Activated T-cell treated with anti-CD3 and anti-CD28 coated beads, Interleukin-2, amount 50 U/mL, for 24 hours (primary cell): ENCODE data around the gene TPM2.

Experiments
- DNase-seq: peaks from one replicate; pipeline ENCODE4 v3.0.0-alpha.2; 2020
- H3K27ac Mint-ChIP-seq: 2 replicates; pipeline ENCODE4 v1.8.0; 2020; ENCODE audit warnings: mild to moderate bottlenecking, mixed read lengths
- H3K27me3 Mint-ChIP-seq: 2 replicates; pipeline ENCODE4 v1.8.0; 2020; ENCODE audit warnings: mixed read lengths
- H3K36me3 Mint-ChIP-seq: 2 replicates; pipeline ENCODE4 v1.8.0; 2020; ENCODE audit warnings: low read depth, mixed read lengths
- H3K4me1 Mint-ChIP-seq: 2 replicates; pipeline ENCODE4 v1.8.0; 2020; ENCODE audit warnings: low read depth, mixed read lengths
- H3K4me3 Mint-ChIP-seq: 2 replicates; pipeline ENCODE4 v1.8.0; 2020; ENCODE audit warnings: mild to moderate bottlenecking, moderate library complexity, mixed read lengths
- H3K9me3 Mint-ChIP-seq: 2 replicates; pipeline ENCODE4 v1.8.0; 2020; ENCODE audit warnings: mixed read lengths

Gene TPM2

DNA sequence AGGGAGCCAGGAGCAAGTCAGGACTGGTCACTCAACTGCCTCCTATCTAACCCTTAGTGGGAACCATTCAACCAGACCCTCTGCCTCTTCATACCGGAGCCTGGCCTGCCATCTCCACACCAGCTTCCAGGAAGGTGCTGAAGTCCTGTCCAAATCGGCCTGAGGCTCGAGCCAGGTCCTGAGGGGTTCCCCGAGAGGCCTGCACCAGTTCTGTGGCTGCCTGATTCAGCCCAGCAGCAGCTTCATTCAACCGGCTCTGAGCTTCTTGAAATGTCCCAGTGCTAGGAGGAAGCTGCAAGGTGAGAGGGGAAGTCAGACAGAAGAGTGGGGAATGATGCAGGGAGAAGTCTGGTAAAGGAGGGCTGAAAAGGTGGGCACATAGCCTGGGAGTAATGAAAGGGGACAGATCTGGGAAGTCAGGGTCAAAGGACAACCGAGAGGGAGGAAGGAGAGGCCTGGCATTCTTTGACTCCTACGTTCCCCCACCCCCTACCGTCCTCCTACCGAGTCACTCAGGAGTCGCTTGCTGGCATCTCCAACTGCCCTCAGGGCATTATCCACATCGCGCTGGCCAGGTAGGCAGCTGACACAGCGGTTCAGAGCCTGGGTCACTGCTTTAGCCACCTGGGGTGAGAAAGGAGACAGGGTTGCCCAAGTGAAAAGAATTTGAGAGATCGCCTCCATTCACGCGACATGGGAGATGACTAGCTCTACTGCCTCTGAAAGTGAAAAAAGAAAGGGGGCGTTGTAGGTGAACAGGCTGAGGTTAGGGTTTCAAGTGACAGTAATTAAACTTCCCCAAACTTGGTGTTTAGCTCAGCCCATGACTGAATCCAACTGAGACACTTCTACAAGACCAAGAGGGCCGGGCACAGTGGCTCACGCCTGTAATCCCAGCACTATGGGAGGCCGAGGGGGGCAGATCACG lies 22.0 kb upstream of the TPM2 start:
- Mint-ChIP-seq H3K27me3 (no peaks in the 10 kb centered on the region), H3K36me3 (peaks cover 67% of the 10 kb centered on the region), H3K9me3 (no peaks in the 10 kb centered on the region), H3K27ac (peak overlapping the region; percentile 50), H3K4me1 (peaks cover 7% of the 10 kb centered on the region), H3K4me3 (no peak overlapping the region)
- DNase-seq: peak; percentile 29

DNA sequence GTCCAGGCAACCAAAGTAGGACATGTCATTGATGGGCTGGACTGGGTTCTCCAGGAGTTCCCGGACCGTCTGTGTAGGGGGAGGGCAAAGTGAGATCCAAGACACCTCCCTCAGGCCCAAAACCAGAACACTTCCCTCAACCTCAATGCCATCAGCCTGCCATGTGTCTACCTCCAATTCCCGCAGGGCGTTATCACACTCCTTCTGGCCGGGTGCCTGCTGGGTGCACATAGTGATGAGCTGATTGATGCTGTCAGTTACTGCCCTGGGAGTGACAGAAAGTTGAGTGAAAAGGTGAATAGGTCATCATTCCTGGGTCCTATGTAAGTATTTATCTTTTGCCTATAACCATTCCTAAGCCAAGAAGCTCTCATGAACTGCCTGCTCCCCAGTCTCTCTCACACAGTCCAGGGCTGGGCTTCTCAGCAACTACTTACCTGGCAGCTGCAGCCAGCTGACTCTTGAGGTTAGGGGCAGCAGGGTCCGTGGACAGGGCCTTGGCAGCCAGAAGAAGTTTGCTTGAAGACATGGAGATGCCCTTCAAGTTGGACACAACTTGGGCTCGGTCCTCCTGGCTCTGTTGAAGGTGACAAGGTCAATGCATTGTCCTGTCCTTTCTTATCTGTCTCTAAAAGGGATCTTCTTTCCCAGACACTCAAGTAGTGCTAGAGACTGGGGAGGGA lies 21.2 kb upstream of the TPM2 start:
- H3K4me1 Mint-ChIP-seq: peaks cover 7% of the 10 kb centered on the region
- no peak overlapping the region for H3K4me3 Mint-ChIP-seq
- peaks cover 59% of the 10 kb centered on the region for H3K36me3 Mint-ChIP-seq
- peak overlapping the region; percentile 68 for H3K27ac Mint-ChIP-seq
- DNase-seq: peak; percentile 13
- H3K9me3 Mint-ChIP-seq: no peaks in the 10 kb centered on the region
- H3K27me3 Mint-ChIP-seq: no peaks in the 10 kb centered on the region

DNA sequence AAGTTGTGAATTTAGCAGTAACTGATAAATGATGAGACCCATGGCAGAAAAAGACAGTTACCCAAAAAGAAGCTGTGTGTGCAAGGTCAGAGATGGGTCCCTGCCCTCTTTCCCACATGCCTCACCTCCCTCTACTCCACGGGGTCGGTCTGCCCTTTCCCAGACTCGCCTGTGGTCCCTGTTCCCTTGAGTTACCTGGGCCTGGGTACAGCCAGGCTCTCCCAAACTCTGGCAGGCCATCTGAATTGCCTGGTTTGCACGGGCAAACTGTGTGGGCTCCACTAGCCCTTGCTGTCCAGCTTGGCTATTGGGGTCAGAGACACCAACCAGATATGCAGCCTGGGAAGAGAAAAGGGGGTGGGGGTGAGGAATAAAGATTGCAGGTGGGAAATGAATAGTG lies 18.4 kb upstream of the TPM2 start:
- no peak for DNase-seq
- Mint-ChIP-seq H3K4me3 (no peak overlapping the region), H3K27me3 (no peaks in the 10 kb centered on the region), H3K36me3 (peaks cover 30% of the 10 kb centered on the region), H3K9me3 (no peaks in the 10 kb centered on the region), H3K4me1 (peaks cover 7% of the 10 kb centered on the region), H3K27ac (peak overlapping the region; percentile 24)

DNA sequence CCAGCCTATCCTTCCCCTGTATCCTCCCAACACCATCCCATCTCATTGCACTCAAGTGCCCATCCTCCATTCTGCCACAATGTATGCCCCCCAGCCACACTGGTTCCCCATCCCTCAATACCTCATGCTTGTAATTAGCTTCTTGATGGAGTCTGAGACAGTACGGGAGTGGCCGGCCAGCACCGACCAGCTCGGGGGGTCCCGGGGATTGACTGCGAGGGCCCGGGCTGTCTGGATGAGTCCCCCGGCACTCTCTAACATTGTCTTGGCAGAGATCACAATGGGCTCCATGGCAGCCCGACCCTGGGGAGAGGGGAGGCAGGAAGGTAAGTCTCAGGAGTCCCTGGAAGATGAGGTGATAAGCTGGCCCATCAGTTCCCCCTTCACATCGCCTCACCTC lies 17.2 kb upstream of the TPM2 start:
- no peaks in the 10 kb centered on the region for H3K27me3 Mint-ChIP-seq
- peaks cover 3% of the 10 kb centered on the region for H3K4me1 Mint-ChIP-seq
- H3K36me3 Mint-ChIP-seq: peaks cover 19% of the 10 kb centered on the region
- no peak overlapping the region for H3K4me3 Mint-ChIP-seq
- H3K27ac Mint-ChIP-seq: peak overlapping the region; percentile 58
- no peak for DNase-seq
- H3K9me3 Mint-ChIP-seq: no peaks in the 10 kb centered on the region

DNA sequence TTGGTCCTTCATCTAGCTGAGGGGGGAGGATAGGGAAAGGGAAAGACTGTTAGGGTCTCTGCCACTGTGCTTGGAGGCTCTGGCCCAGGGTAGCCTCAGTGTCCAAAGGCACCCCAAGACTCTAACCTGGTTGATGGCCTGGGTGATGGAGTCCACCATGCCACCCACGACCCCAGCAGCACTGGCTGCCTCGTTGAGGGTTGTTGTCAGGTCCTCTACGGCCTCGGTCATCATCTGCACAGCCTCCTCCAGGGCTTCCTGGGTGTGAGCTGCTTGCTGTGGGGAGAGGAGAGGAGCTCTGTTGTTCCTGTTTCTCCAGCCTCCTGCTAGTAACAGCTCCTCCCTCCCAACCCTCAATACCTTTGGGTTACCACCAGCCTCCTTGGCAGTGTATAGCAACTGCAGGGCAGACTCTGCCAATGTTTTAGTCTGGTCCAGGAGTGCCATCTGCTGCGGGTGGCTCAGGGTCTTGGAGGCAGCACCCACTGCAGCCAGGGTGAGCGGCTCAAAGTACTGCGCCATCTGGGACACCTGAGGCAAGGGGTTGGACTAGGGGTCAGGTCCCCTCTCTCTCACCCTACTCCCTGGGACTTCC lies 16.2 kb upstream of the TPM2 start:
- Mint-ChIP-seq H3K9me3 (no peaks in the 10 kb centered on the region), H3K27me3 (no peaks in the 10 kb centered on the region), H3K4me1 (no peaks in the 10 kb centered on the region), H3K4me3 (no peak overlapping the region), H3K36me3 (peaks cover 8% of the 10 kb centered on the region), H3K27ac (no peak overlapping the region)
- no peak for DNase-seq

DNA sequence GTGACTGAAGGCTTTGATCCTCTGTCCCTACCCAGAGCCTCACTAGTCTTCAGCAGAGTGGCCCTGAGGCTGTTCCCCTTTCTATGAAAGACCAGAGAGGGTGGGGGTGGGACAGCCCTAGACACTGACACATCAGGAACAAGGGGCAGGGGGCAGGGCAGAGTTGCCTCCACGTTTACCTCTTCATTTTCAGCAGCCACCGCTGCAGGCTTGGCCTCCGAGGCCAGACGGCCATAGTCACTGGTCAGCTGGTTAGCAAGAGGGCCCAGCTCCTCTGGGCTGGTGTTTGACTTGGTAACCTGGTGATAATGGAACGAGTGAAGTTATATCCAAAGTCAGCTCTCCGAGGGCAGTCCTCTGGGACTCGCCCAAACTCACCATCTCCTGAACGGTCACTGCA lies 15.6 kb upstream of the TPM2 start:
- Mint-ChIP-seq H3K27me3 (no peaks in the 10 kb centered on the region), H3K27ac (no peak overlapping the region), H3K4me3 (no peak overlapping the region), H3K36me3 (peaks cover 3% of the 10 kb centered on the region), H3K4me1 (no peaks in the 10 kb centered on the region), H3K9me3 (no peaks in the 10 kb centered on the region)
- no peak for DNase-seq

DNA sequence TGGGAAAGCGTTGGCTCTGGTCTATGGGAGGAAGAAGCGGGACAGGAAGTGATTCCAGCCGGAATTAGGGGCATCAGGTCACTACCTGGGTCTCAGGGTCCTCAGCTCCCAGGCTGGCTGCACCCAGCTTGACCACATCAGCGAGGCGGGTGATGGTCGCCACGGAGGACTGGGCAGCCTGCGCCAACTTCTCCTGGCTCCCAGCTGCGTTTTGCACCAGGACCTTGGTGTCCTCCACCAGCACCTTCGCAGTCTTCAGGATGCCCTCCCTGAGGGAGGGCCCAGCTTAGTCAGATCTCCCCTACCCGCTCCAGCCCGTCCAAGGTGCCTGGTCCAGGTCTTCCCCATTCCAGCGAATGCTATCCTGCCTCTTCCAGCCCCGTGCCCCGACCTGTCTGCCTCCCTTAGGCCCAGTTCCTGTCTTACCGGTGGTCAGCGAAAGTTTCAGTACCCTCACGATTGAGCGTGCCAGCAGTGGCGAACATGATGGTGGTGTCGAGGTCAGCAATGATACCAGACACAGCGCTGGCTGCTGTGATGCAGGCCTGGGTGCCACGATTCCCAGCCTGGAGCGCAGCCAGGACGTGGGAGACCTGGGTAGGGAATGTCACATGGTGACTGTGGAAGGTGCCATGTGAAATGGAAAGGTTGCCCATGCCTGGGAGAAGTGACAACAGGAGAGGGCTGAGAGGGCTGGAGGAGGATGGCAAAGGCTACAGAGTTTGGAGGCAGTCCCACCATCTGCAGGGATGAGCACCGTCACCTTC lies 14.4 kb upstream of the TPM2 start:
- H3K36me3 Mint-ChIP-seq: no peaks in the 10 kb centered on the region
- no peaks in the 10 kb centered on the region for H3K27me3 Mint-ChIP-seq
- peak overlapping the region; percentile 18 for H3K27ac Mint-ChIP-seq
- H3K9me3 Mint-ChIP-seq: no peaks in the 10 kb centered on the region
- no peak overlapping the region for H3K4me3 Mint-ChIP-seq
- H3K4me1 Mint-ChIP-seq: no peaks in the 10 kb centered on the region
- DNase-seq: no peak

DNA sequence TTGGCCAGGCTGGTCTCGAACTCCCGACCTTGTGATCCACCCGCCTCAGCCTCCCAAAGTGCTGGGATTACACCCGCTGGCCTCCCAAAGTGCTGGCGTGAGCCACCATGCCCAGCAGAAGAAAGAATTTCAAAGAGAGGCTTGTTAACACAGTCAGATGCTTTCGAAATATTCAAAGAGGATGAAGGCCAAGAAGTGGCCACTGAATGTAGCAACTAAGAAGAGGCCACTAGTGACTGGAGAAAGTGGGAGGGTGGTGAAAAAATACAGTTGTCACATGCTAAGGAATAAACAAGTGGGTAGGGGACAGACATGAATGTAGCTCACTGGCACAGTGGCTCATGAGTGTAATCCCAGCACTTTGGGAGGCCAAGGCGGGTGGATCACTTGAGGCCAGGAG lies 13.0 kb upstream of the TPM2 start:
- Mint-ChIP-seq H3K4me1 (no peaks in the 10 kb centered on the region), H3K27me3 (no peaks in the 10 kb centered on the region), H3K9me3 (no peaks in the 10 kb centered on the region), H3K27ac (no peak overlapping the region), H3K4me3 (no peak overlapping the region), H3K36me3 (no peaks in the 10 kb centered on the region)
- DNase-seq: no peak

DNA sequence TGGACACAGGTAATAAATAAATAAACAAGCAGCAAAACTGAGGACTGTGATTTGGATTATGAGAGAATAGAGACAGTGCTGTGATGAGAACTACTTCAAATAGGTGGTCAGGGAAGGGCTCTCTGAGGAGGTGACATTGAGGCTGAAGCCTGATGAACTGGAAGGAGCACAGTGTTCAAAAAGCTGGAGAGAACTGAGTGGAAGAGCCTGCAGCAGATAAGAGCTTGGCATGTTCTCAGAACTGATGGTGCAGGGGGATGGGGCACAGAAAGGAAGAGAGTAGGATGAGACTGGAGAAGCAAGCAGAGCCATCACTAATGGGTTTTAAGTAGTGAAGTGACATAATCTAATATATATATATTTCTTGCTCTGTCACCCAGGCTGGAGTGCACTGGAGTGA lies 11.2 kb upstream of the TPM2 start:
- DNase-seq: no peak
- Mint-ChIP-seq H3K27ac (no peak overlapping the region), H3K4me1 (peaks cover 3% of the 10 kb centered on the region), H3K27me3 (no peaks in the 10 kb centered on the region), H3K9me3 (no peaks in the 10 kb centered on the region), H3K36me3 (no peaks in the 10 kb centered on the region), H3K4me3 (no peak overlapping the region)

DNA sequence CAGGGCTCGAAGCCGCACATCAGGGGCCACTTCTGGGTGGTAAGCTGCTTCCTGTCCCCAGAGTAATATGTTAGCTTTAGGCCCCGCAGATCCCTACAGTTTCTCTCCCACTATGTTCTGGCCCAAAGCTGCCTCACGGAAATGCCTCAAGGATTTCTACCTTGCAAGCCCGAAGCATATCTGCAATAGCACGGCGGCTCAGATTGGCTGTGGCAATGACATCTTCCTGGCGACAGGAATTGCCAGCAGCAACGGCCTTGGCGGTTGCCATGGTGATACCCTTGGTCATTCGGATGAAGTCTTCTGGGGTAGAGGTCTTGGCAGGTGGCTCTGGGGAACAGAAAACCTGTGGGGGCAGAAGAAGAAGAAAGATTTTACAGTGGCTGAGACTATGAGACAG lies 10.3 kb upstream of the TPM2 start:
- Mint-ChIP-seq H3K4me3 (no peak overlapping the region), H3K36me3 (peaks cover 1% of the 10 kb centered on the region), H3K27ac (no peak overlapping the region), H3K27me3 (no peaks in the 10 kb centered on the region), H3K9me3 (no peaks in the 10 kb centered on the region), H3K4me1 (peaks cover 3% of the 10 kb centered on the region)
- no peak for DNase-seq

DNA sequence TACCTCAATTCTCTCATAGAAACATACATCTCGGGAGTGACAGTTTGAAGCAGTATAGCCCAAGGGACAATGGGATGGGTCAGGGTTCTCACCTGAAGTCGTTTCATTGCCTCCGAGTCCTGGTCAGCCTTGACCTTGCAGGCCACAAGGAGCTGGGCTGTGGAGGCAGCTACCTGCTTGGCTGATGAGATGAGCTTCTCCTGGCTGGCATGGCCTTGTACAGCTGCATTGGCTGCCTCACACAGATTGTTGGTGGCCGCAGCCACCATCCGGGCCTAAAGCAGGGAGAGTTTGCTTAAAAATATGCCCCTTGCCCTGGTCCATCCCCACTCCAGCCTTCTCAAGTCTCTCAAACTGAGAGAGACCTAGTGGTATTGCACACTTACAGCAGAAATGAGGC lies 8.5 kb upstream of the TPM2 start:
- Mint-ChIP-seq H3K27me3 (no peaks in the 10 kb centered on the region), H3K36me3 (peaks cover 2% of the 10 kb centered on the region), H3K4me1 (peaks cover 3% of the 10 kb centered on the region), H3K4me3 (no peak overlapping the region), H3K27ac (no peak overlapping the region), H3K9me3 (no peaks in the 10 kb centered on the region)
- no peak for DNase-seq

DNA sequence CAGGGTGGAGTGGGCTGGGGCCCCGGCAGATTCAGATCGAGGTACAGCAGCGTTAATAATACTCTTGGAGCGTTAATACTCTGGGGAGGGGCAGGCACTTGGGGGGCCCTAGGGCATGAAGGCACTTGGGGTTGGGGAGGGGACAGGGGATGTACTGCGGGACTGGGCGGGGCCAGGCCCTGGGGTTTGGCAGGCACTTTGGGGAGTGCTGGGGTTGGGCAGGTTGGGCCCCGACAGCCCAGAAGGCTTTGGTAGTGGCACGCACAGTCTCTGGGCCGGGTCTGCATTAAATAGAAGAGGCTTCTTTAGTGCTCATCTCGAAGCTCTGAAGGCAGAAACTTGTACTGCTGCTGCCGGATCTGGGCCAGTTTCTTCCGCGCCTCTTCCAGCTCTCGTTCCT lies 7.8 kb upstream of the TPM2 start:
- no peaks in the 10 kb centered on the region for H3K9me3 Mint-ChIP-seq
- peaks cover 2% of the 10 kb centered on the region for H3K36me3 Mint-ChIP-seq
- no peak for DNase-seq
- no peak overlapping the region for H3K4me3 Mint-ChIP-seq
- peaks cover 3% of the 10 kb centered on the region for H3K4me1 Mint-ChIP-seq
- H3K27ac Mint-ChIP-seq: no peak overlapping the region
- H3K27me3 Mint-ChIP-seq: no peaks in the 10 kb centered on the region

DNA sequence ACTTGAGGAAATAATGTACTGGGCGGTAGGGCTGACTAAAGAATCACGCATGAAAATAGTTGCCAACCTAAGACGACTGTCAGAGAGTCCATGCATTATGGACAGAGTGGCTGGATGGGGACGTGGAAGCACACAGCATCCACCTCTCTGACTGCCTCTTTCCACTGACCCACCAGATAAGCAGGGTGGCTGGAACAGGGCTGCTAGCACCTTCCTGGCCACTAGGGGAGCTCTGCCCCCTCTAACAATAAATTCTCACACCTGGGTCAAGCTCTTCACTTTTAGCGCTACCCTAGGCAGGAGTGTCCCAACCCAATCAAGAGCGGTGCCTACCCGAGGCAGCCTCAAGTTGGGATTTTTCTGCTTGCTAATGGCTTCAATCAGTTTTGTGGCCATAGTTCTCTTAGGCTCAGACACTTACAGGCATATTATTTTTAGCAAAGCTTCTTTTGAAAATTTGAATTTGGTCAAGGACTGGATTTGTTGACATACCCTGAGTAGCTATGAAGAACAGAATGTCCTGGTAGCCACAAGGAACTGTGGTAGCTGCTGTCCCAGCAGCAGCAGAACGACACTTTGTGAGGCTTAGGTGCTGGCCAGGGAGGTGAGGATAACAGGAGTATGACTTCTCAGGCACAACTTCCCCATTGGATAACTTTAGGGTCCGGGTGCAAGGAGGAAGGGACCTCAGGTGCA lies 6.9 kb upstream of the TPM2 start:
- Mint-ChIP-seq H3K4me3 (no peak overlapping the region), H3K27me3 (no peaks in the 10 kb centered on the region)

DNA sequence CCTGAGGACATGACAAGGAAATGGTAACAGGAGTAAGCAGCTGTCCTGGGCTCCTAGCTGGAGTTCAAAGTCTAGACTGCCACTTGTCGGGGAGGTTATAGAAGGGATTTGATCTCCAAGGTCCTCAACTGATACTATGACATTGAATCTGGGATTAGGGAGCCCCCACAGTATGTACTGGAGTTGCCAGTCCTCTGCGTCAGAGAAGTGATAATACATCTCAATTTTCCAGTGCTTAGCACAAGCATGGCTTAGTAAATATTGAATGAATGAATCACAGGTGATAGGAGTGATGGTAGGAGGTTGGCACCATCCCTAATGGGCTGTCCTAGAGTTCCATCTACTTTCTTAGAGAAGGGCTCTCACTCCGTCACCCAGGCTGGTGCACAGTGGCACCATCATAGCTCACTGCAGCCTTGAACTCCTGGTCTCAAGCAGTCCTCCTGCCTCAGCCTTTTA lies 6.2 kb upstream of the TPM2 start:
- Mint-ChIP-seq H3K36me3 (peaks cover 2% of the 10 kb centered on the region), H3K9me3 (no peaks in the 10 kb centered on the region), H3K27me3 (no peaks in the 10 kb centered on the region), H3K4me1 (peaks cover 10% of the 10 kb centered on the region), H3K4me3 (no peak overlapping the region), H3K27ac (no peak overlapping the region)
- DNase-seq: no peak

More for the DNA sequence above, 6.9 kb upstream of the TPM2 start:
- peak; percentile 70 for DNase-seq
- H3K4me1 Mint-ChIP-seq: peaks cover 6% of the 10 kb centered on the region
- H3K27ac Mint-ChIP-seq: no peak overlapping the region
- H3K36me3 Mint-ChIP-seq: peaks cover 2% of the 10 kb centered on the region
- H3K9me3 Mint-ChIP-seq: no peaks in the 10 kb centered on the region
